SK-N-SH (cell line): ENCODE data around the gene HOXA1. TPM values are rescaled to one million over a fixed set of nuclear protein-coding genes. Genes with fewer than 3 reads are reported as not detected.

Source experiments
- CTCF ChIA-PET: fragments of 300-600, 350-600 bp; formaldehyde crosslinking; extraction: SDS; loops from one replicate; lab custom pipeline; 2021; lab: Yijun Ruan, JAX
- POLR2A ChIA-PET: fragments of 350-600 bp; sonication (Branson Sonifier 250); formaldehyde crosslinking; extraction: SDS; loops from one replicate; lab custom pipeline; 2020; ENCODE audit warnings: antibody characterized with exemption, inconsistent platforms; lab: Yijun Ruan, JAX
- DNase-seq: peaks from one replicate; pipeline ENCODE4 v3.0.0; 2012
- H2AFZ ChIP-seq: fragments of 200-600 bp; sonication (generic); 2 replicates; pipeline ENCODE4 v1.8.1; 2016; ENCODE audit warnings: antibody characterized with exemption, mild to moderate bottlenecking, low read depth
- H3F3A ChIP-seq: fragments of 200-600 bp; sonication (generic); replicated peaks from 2 replicates; pipeline ENCODE3; 2016; ENCODE audit warnings: antibody characterized with exemption, mild to moderate bottlenecking; ENCODE audit not compliant: insufficient read depth
- H3K27ac ChIP-seq, 2 experiments: fragments of 200-500 bp in 1 of 2; fragments of 200-600 bp in 1 of 2; sonication (Bioruptor generic) in 1 of 2; sonication (generic), shearing (Covaris generic) in 1 of 2; 2 replicates each; pipeline versions ENCODE4 v1.5.1 to v1.6.1; 2014 to 2016; ENCODE audit warnings: low read depth in 2 of 2, inconsistent platforms in 1 of 2, low read length in 1 of 2, mild to moderate bottlenecking in 1 of 2, mixed read lengths in 1 of 2
- H3K27me3 ChIP-seq: fragments of 200-600 bp; sonication (generic), shearing (Covaris generic); 2 replicates; pipeline ENCODE4 v1.6.1; 2016; ENCODE audit warnings: mixed run types; ENCODE audit not compliant: insufficient read depth
- H3K36me3 ChIP-seq, 2 experiments: fragments of 200-500 bp in 1 of 2; fragments of 200-600 bp in 1 of 2; sonication (Bioruptor generic) in 1 of 2; sonication (generic) in 1 of 2; replicated peaks in 1 of 2; 2 replicates each; pipeline versions ENCODE3 to v1.5.1; 2014 to 2016; ENCODE audit warnings: low read length in 1 of 2, mild to moderate bottlenecking in 1 of 2; ENCODE audit not compliant: insufficient read depth in 2 of 2, control insufficient read depth in 1 of 2
- H3K4me1 ChIP-seq, 2 experiments: fragments of 200-500 bp in 1 of 2; fragments of 200-600 bp in 1 of 2; sonication (Bioruptor generic) in 1 of 2; sonication (generic), shearing (Covaris generic) in 1 of 2; 2 replicates each; pipeline versions ENCODE4 v1.5.1 to v1.6.1; 2014 to 2016; ENCODE audit warnings: low read depth in 1 of 2, low read length in 1 of 2, mixed run types in 1 of 2; ENCODE audit not compliant: insufficient read depth in 2 of 2, control insufficient read depth in 1 of 2
- H3K4me2 ChIP-seq: fragments of 200-600 bp; sonication (generic), shearing (Covaris generic); 2 replicates; pipeline ENCODE4 v1.6.1; 2017; ENCODE audit warnings: mixed run types
- H3K4me3 ChIP-seq, 2 experiments: fragments of 200-500 bp in 1 of 2; fragments of 200-600 bp in 1 of 2; sonication (Bioruptor generic) in 1 of 2; sonication (generic), shearing (Covaris generic) in 1 of 2; 2 replicates each; pipeline versions ENCODE4 v1.5.1 to v1.8.1; 2014 to 2016; ENCODE audit warnings: low read depth in 2 of 2, inconsistent platforms in 1 of 2, low read length in 1 of 2, mild to moderate bottlenecking in 1 of 2, mixed read lengths in 1 of 2, moderate library complexity in 1 of 2
- H3K79me2 ChIP-seq: fragments of 200-600 bp; sonication (generic); 2 replicates; pipeline ENCODE4 v1.8.1; 2017; ENCODE audit warnings: mild to moderate bottlenecking; ENCODE audit not compliant: insufficient read depth
- H3K9ac ChIP-seq: fragments of 200-600 bp; sonication (generic); 2 replicates; pipeline ENCODE4 v1.6.1; 2017; ENCODE audit warnings: mixed run types
- H3K9me2 ChIP-seq: fragments of 200-600 bp; sonication (generic); 2 replicates; pipeline ENCODE4 v1.6.1; 2017; ENCODE audit warnings: mixed run types
- H3K9me3 ChIP-seq: fragments of 200-600 bp; sonication (generic); 2 replicates; pipeline ENCODE4 v1.6.1; 2017; ENCODE audit warnings: mixed run types, mild to moderate bottlenecking, moderate library complexity
- H4K20me1 ChIP-seq: fragments of 200-600 bp; sonication (generic); 2 replicates; pipeline ENCODE4 v1.6.1; 2017; ENCODE audit warnings: mild to moderate bottlenecking, mixed run types; ENCODE audit not compliant: insufficient read depth
- EP300 ChIP-seq, 2 experiments: IDR thresholded peaks; 2 replicates each; pipeline versions ENCODE4 v1.4.0 to v1.6.1; 2012; ENCODE audit warnings: borderline replicate concordance in 1 of 2, low read depth in 1 of 2, low read length in 1 of 2
- EZH2phosphoT487 ChIP-seq: fragments of 200-600 bp; sonication (generic); IDR thresholded peaks from 2 replicates; pipeline ENCODE4 v1.6.1; 2017; ENCODE audit warnings: low read depth, mixed run types, mild to moderate bottlenecking, antibody characterized with exemption, moderate library complexity, borderline replicate concordance
- GABPA ChIP-seq: IDR thresholded peaks from 2 replicates; pipeline ENCODE4 v1.4.0; 2012; ENCODE audit warnings: low read depth, mild to moderate bottlenecking
- NFIC ChIP-seq: IDR thresholded peaks from 2 replicates; pipeline ENCODE4 v1.4.0; 2012; ENCODE audit warnings: borderline replicate concordance
- RXRA ChIP-seq: IDR thresholded peaks from 2 replicates; pipeline ENCODE4 v1.4.0; 2012; ENCODE audit warnings: low read depth, mild to moderate bottlenecking, borderline replicate concordance
- SMC3 ChIP-seq: IDR thresholded peaks from 2 replicates; pipeline ENCODE4 v1.6.1; 2012; ENCODE audit warnings: low read depth, low read length, improper control_type of control experiment
- TCF12 ChIP-seq: IDR thresholded peaks from 2 replicates; pipeline ENCODE4 v1.4.0; 2012
- WGBS: methylation state at CpG from one replicate; pipeline ENCODE4 v1.1.6; 2017; ENCODE audit warnings: low lambda C conversion rate; 5-methylcytosine and 5-hydroxymethylcytosine counted together
- polyA plus RNA-seq, 3 experiments: library from polyadenylated mRNA; depleted of rRNA; stranded (reverse); fragments of >200 nt; gene quantifications; 2 replicates each; pipeline ENCODE4 v1.2.3, GENCODE V29; 2012
- TF ChIP-seq, protein P1 (sequence below): fragments of 150-350 bp; IDR thresholded peaks from 2 replicates; pipeline ENCODE4 v1.6.1; 2017; ENCODE audit warnings: antibody characterized with exemption, low read length, low read depth, borderline replicate concordance

Gene HOXA1
- polyA plus RNA-seq, 1 of the 3 experiments (the other 2 are of a cell fraction), result not detected

DNA sequence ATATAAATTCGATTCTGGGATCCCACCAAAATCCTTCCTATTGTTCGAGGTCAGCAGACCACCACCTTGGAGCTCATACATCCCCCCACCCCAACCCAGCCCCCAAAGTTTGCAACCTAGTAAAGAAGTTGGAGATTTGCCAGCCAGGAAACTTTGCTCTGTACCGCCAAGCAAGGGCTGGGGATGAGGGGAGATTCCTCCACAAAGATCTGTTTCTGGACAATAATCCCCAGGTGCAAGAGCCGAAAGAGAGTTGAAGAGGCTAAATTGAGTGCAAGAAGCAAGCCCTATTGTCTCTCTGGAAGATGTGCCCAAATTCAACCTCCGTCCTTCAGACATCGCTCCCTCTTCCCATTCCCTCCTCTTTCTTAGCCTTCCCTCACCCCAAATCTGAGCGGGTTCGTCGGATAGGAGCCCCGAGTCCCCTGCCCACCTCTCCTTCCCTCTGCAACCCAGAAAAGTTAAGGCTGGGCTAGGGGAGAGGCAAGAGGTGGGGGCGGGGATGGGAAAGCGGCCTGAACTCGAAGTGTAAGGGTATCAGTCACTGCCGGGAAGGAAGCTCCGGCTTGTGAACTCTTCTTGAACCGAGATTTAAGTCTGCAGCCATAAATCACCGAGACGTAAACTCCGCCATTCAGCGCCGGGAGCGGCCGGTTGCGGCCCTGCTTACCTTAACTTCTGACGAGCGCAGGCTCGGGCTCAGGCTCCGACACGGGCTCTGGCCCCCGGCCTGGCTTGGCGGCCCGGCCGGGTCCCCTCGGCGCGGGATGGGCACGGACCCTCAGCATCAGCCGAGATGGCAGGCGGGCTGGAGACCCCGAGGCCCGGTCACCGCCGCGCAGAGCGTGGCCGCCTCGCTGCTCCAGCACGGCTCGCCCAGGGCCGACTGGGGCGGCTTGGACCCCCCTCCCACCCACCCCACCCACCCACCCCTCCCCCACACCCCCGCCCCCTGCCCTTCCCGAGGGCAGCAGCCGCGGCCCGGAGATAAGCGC, 17.5 kb upstream of the HOXA1 start:
- H3K9ac ChIP-seq, result no peak overlapping the region
- no peak overlapping the region for H3K4me3 ChIP-seq
- no peaks in the 10 kb centered on the region for H3K9me3 ChIP-seq
- ChIA-PET POLR2A (no interaction called here), CTCF (interaction anchor here (1.1 kb wide), 1 partner anchor 35 kb away, joined by 3 read pairs; no protein-coding TSS in a partner anchor)
- peaks cover 94% of the 10 kb centered on the region for H3K27me3 ChIP-seq
- H3K36me3 ChIP-seq, result no peaks in the 10 kb centered on the region
- H4K20me1 ChIP-seq, result no peaks in the 10 kb centered on the region
- H3K4me1 ChIP-seq, result no peaks in the 10 kb centered on the region; a peak in 1 of 4 replicates
- peak; percentile 56 for DNase-seq
- H3K27ac ChIP-seq, result no peak overlapping the region
- H2AFZ ChIP-seq, result no peak overlapping the region
- no peaks in the 10 kb centered on the region for H3K9me2 ChIP-seq
- H3K4me2 ChIP-seq, result no peak overlapping the region
- H3F3A ChIP-seq, result peaks cover 5% of the 10 kb centered on the region
- TF ChIP-seq GABPA (no peak), EZH2phosphoT487 (peak; percentile 89; the same call in 1 of the 2 replicates)
- no peaks in the 10 kb centered on the region for H3K79me2 ChIP-seq
- 3% methylated on average over 21 of the region's 57 CpGs for WGBS

DNA sequence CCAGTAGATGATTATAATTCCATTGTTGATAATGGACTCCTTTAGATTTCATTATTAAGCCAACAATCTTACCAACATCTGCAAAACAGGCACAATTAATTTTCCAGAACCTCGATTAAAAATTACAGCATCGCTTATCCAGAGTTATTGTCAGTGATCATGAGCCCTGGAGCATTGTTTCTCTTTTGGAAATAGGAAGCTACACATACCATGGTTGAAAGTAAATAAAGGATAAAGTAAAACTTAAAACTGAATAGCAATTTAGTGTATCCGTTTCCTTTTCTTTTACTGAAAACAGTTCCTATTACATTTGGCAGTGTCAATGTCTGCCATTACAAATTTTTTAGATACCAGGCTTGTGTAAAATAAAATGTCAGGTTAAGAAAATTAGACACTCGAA, 16.6 kb upstream of the HOXA1 start:
- Histone ChIP-seq H3K9me2 (no peaks in the 10 kb centered on the region), H3K4me1 (no peaks in the 10 kb centered on the region; a peak in 1 of 4 replicates), H3K4me3 (no peak overlapping the region), H3K79me2 (no peaks in the 10 kb centered on the region), H3K27me3 (peaks cover 94% of the 10 kb centered on the region), H3K4me2 (no peak overlapping the region), H3K36me3 (no peaks in the 10 kb centered on the region), H2AFZ (no peak overlapping the region), H3K27ac (no peak overlapping the region), H3K9ac (no peak overlapping the region), H4K20me1 (no peaks in the 10 kb centered on the region), H3F3A (peaks cover 5% of the 10 kb centered on the region), H3K9me3 (no peaks in the 10 kb centered on the region)
- TF ChIP-seq EP300 (IDR thresholded peaks at IDR 0.05; ENCODE audit: borderline replicate concordance in 1 of 2, low read depth in 1 of 2, low read length in 1 of 2) (no peak), TCF12 (no peak), SMC3 (no peak), NFIC (no peak), RXRA (no peak)
- TF ChIP-seq, protein P1, sequence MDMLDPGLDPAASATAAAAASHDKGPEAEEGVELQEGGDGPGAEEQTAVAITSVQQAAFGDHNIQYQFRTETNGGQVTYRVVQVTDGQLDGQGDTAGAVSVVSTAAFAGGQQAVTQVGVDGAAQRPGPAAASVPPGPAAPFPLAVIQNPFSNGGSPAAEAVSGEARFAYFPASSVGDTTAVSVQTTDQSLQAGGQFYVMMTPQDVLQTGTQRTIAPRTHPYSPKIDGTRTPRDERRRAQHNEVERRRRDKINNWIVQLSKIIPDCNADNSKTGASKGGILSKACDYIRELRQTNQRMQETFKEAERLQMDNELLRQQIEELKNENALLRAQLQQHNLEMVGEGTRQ, result no peak
- ChIA-PET POLR2A (no interaction called here), CTCF (interaction anchor here (1.1 kb wide), 1 partner anchor 36 kb away, joined by 3 read pairs; no protein-coding TSS in a partner anchor)
- no peak for DNase-seq
- 6% methylated on average over 4 of the region's 4 CpGs for WGBS
